ENCODE results near the gene FUZ.
A peak's percentile ranks its signal among the peaks of the same experiment; 100 is the strongest.

The FUZ gene

DNA sequence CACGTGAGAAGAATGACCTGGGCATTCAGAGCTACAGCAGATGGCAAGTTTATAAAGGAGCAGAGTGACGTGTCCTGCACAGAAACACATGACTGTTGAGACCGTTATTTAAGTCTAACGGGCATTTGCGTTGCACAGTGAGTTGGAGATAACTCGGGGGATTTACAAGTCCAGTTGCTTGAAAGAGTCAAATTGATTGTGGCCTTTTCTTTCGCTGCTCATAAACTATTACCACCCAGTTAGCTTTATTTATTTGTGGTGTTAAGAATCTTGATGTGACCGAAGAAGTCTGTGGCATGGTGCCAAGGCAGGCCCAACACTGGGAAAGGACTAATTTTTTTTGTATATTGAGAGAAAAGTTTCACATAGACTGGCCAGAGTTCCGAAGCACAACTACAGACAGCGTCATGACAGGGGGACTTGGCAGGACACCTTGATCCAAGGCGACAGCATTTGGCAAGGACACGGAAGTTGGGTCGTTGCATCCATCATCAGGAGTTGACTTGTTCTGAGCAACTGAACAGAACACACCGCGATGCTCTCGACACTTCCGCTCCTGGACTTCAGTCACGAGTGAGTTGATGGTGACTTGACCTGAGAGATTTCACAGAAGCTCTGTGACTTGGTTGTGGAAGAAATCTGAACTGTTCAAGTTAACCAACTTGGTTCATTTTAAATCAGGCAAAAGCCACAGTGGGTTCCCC, 25.9 kb upstream of the FUZ start:
- no peak overlapping the region for H3K4me3 ChIP-seq
- no peak overlapping the region for H3K27ac ChIP-seq
- H3K9ac ChIP-seq: no peak overlapping the region
- peaks cover 0 to 48% (median 9%) of the 10 kb centered on the region in 11 experiments; a peak in 12 of 22 replicates for H4K20me1 ChIP-seq
- H3K4me2 ChIP-seq: no peak overlapping the region
- H3K4me1 ChIP-seq: peaks cover under 1 to 29% (median 21%) of the 10 kb centered on the region in 10 experiments; a peak in 19 of 20 replicates
- peaks cover 70 to 82% (median 72%) of the 10 kb centered on the region in 11 experiments for H3K36me3 ChIP-seq
- H3K27me3 ChIP-seq: no peaks in the 10 kb centered on the region
- H3K9me3 ChIP-seq (replicated peaks in 1 of 11): no peaks in the 10 kb centered on the region
- no peak for TF ChIP-seq Cebpa-rat (IDR thresholded peaks at IDR 0.05)

GRCh38 chr19:49837425-49837824, 24.3 kb upstream of the FUZ start:
- H3K9me3 ChIP-seq (replicated peaks in 1 of 11): no peaks in the 10 kb centered on the region
- peaks cover 2 to 28% (median 13%) of the 10 kb centered on the region in 10 experiments; a peak in 18 of 20 replicates for H3K4me1 ChIP-seq
- H3K4me3 ChIP-seq: no peak overlapping the region
- H3K27me3 ChIP-seq: no peaks in the 10 kb centered on the region
- TF ChIP-seq Cebpa-rat (IDR thresholded peaks at IDR 0.05): no peak
- peaks cover 84 to 98% (median 88%) of the 10 kb centered on the region in 11 experiments for H3K36me3 ChIP-seq
- no peak overlapping the region for H3K27ac ChIP-seq
- H4K20me1 ChIP-seq: peaks cover 0 to 64% (median 9%) of the 10 kb centered on the region in 11 experiments; a peak in 13 of 22 replicates
- H3K9ac ChIP-seq: no peak overlapping the region
- no peak overlapping the region for H3K4me2 ChIP-seq

GRCh38 chr19:49837009-49837310, 23.9 kb upstream of the FUZ start:
- TF ChIP-seq Cebpa-rat (IDR thresholded peaks at IDR 0.05): no peak
- Histone ChIP-seq H3K36me3 (peaks cover 88 to 98% (median 93%) of the 10 kb centered on the region in 11 experiments), H3K27me3 (no peaks in the 10 kb centered on the region)

GRCh38 chr19:49836176-49837008, 23.3 kb upstream of the FUZ start:
- Histone ChIP-seq H3K9me3 (replicated peaks in 1 of 11) (no peaks in the 10 kb centered on the region), H3K27me3 (no peaks in the 10 kb centered on the region), H3K27ac (0 out of 22 replicates have a peak overlapping the region, but pooled peaks of 1 of the 11 experiments have one; percentile 15), H3K4me2 (no peak overlapping the region), H4K20me1 (peaks cover 0 to 75% (median 12%) of the 10 kb centered on the region in 11 experiments; a peak in 15 of 22 replicates), H3K9ac (peak overlapping the region in 2 of 11 experiments; percentile 9 to 14; a peak in 1 of 22 replicates), H3K36me3 (peaks cover 93 to 100% (median 99%) of the 10 kb centered on the region in 11 experiments), H3K4me1 (peaks cover 9 to 37% (median 22%) of the 10 kb centered on the region in 10 experiments), H3K4me3 (no peak overlapping the region)
- TF ChIP-seq Cebpa-rat (IDR thresholded peaks at IDR 0.05): no peak

More at GRCh38 chr19:49837009-49837310, 23.9 kb upstream of the FUZ start:
- Histone ChIP-seq H3K9ac (0 out of 22 replicates have a peak overlapping the region, but pooled peaks of 2 of the 11 experiments have one; percentile 9 to 14), H4K20me1 (peaks cover 0 to 69% (median 9%) of the 10 kb centered on the region in 11 experiments; a peak in 13 of 22 replicates), H3K9me3 (replicated peaks in 1 of 11) (no peaks in the 10 kb centered on the region), H3K4me2 (no peak overlapping the region), H3K27ac (0 out of 22 replicates have a peak overlapping the region, but pooled peaks of 1 of the 11 experiments have one; percentile 15), H3K4me3 (no peak overlapping the region), H3K4me1 (peaks cover 7 to 31% (median 17%) of the 10 kb centered on the region in 10 experiments; a peak in 18 of 20 replicates)

DNA sequence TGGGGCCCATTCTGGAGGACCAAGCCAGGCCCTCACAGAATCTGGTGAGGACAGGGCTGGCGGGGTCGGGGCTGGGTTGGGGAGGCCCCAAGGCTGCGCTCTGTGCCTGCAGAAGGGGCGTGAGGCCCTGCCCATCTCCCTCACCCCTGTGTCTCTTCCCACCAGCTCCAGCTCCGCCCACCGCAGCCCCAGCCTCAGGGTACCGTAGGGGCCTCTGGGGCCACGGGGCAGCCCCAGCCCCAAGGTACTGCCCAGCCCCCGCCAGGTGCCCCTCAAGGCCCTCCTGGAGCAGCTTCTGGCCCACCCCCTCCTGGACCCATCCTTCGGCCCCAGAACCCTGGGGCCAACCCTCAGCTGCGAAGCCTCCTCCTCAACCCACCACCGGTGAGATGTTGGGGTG, 22.5 kb upstream of the FUZ start:
- no peak overlapping the region for H3K9ac ChIP-seq
- no peak overlapping the region for H3K27ac ChIP-seq
- H3K4me2 ChIP-seq: no peak overlapping the region
- H3K4me3 ChIP-seq: no peak overlapping the region
- peaks cover 9 to 45% (median 28%) of the 10 kb centered on the region in 10 experiments for H3K4me1 ChIP-seq
- peaks cover 0 to 83% (median 19%) of the 10 kb centered on the region in 11 experiments; a peak in 17 of 22 replicates for H4K20me1 ChIP-seq
- H3K9me3 ChIP-seq (replicated peaks in 1 of 11): no peaks in the 10 kb centered on the region
- peaks cover 95 to 100% (median 100%) of the 10 kb centered on the region in 11 experiments for H3K36me3 ChIP-seq
- no peaks in the 10 kb centered on the region for H3K27me3 ChIP-seq
- TF ChIP-seq Cebpa-rat (IDR thresholded peaks at IDR 0.05): no peak

GRCh38 chr19:49833599-49833998, 20.5 kb upstream of the FUZ start:
- H4K20me1 ChIP-seq: peaks cover 19 to 97% (median 37%) of the 10 kb centered on the region in 11 experiments
- no peaks in the 10 kb centered on the region for H3K27me3 ChIP-seq
- peak overlapping the region in 5 of 11 experiments; percentile 17 to 78 (median 68); a peak in 6 of 22 replicates for H3K27ac ChIP-seq
- TF ChIP-seq Cebpa-rat (IDR thresholded peaks at IDR 0.05): no peak
- H3K4me3 ChIP-seq: no peak overlapping the region
- H3K4me1 ChIP-seq: peaks cover 23 to 65% (median 44%) of the 10 kb centered on the region in 10 experiments
- H3K4me2 ChIP-seq: peak overlapping the region in 3 of 11 experiments; percentile 80 to 94 (median 88); a peak in 2 of 22 replicates
- peak overlapping the region in 3 of 11 experiments; percentile 12 to 69 (median 65); a peak in 5 of 22 replicates for H3K9ac ChIP-seq
- H3K36me3 ChIP-seq: peaks cover 93 to 100% (median 100%) of the 10 kb centered on the region in 11 experiments
- no peaks in the 10 kb centered on the region for H3K9me3 ChIP-seq (replicated peaks in 1 of 11)

GRCh38 chr19:49832556-49832955, 19.5 kb upstream of the FUZ start:
- Histone ChIP-seq H3K4me1 (peaks cover 23 to 67% (median 47%) of the 10 kb centered on the region in 10 experiments), H3K36me3 (peaks cover 90 to 100% (median 98%) of the 10 kb centered on the region in 11 experiments), H3K27me3 (no peaks in the 10 kb centered on the region), H3K4me3 (peak overlapping the region in 2 of 10 experiments; percentile 2 to 30; a peak in 1 of 20 replicates), H3K9ac (peak overlapping the region in 10 of 11 experiments; percentile 19 to 69 (median 52); a peak in 15 of 22 replicates), H3K4me2 (peak overlapping the region in 10 of 11 experiments; percentile 14 to 94 (median 66); a peak in 18 of 22 replicates), H3K9me3 (replicated peaks in 1 of 11) (no peaks in the 10 kb centered on the region), H3K27ac (peak overlapping the region in 9 of 11 experiments; percentile 9 to 78 (median 62); a peak in 16 of 22 replicates), H4K20me1 (peaks cover 29 to 97% (median 47%) of the 10 kb centered on the region in 11 experiments)
- no peak for TF ChIP-seq Cebpa-rat (IDR thresholded peaks at IDR 0.05)

DNA sequence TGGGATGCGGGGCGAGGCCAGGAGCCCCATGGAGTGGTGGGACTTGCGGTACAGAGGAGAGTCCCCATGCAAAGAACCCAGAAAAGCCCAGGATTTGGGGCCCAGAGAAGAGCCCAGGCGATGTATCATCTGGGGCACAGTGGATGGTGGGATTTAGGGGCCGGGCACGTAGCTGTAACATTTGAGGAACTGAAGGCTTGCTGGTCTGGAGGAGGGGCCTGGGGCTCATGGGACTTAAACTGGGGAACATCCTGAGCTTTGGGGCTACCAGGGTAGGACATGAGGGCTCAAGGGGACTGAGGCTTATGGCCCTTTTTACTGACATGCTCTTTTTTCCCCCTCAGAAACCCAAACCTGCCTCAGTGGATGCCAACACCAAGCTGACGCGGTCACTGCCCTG, 18.5 kb upstream of the FUZ start:
- H3K36me3 ChIP-seq: peaks cover 90 to 100% (median 98%) of the 10 kb centered on the region in 11 experiments
- TF ChIP-seq Cebpa-rat (IDR thresholded peaks at IDR 0.05): no peak
- H3K4me3 ChIP-seq: no peak overlapping the region
- H3K27ac ChIP-seq: peak overlapping the region in 6 of 11 experiments; percentile 57 to 78 (median 70); a peak in 12 of 22 replicates
- H3K27me3 ChIP-seq: no peaks in the 10 kb centered on the region
- H3K9me3 ChIP-seq (replicated peaks in 1 of 11): no peaks in the 10 kb centered on the region
- H4K20me1 ChIP-seq: peaks cover 38 to 97% (median 57%) of the 10 kb centered on the region in 11 experiments
- peaks cover 23 to 67% (median 44%) of the 10 kb centered on the region in 10 experiments for H3K4me1 ChIP-seq
- peak overlapping the region in 8 of 11 experiments; percentile 40 to 94 (median 76); a peak in 14 of 22 replicates for H3K4me2 ChIP-seq
- H3K9ac ChIP-seq: peak overlapping the region in 4 of 11 experiments; percentile 29 to 65 (median 51); a peak in 4 of 22 replicates

Data from BLaER1 treated with 17β-estradiol and CSF1 and Interleukin-3, amounts not matched to agents 10 nM and 100 nM (cell line).